HG03565 (cell line): ENCODE results near the gene DNER.
"Not testable (repeated sequence)": the region's sequence is repeated elsewhere in the genome, so short reads cannot be mapped to it uniquely, and the experiment has no call there.

ENCODE experiments used
- ATAC-seq: cut with Tn5 transposase; IDR thresholded peaks from one replicate; pipeline ENCODE4 v1.9.1; 2021; ENCODE audit warnings: mild to moderate bottlenecking, moderate library complexity; ENCODE audit not compliant: unreplicated experiment

DNER gene

DNA sequence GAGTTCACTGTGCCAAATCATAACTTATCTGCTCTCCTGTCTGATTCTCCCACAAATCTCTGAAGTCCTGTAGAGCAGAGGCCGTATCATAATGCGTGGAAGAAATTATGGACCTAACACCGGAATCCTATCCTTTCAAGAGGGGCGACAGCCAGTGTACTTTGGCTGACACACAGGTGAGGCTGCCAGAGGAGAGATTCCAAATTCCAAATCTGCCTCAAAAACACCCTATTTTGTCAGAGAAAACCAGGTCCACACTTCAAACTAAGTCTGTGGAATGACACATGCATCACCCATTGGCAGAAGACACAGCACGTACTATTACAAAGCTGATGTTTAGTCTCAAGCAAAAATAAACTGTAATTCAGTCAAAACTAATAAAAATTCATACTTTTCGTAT lies 304.1 kb downstream of the DNER start:
- ATAC-seq = no peak

DNA sequence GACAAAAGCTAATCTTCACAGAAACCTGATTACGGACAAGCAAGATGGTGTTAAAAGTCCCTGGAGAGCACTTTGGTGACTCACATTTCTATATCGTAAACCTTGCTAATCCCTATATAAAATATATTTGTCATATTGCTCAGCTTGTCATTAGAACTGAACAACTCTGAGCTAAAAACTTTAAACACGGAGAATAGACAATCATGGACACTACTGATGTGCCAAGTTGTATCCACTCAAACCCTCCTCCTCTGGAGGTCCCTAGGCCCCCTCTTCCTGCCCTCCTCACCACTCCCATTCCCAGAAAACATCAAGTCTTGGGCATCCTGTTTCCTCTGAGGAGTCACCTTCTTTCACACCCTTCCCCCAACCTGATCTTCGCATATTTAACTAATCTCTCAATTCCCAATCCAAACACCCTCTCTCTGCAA lies 304.6 kb downstream of the DNER start:
- no peak for ATAC-seq

DNA sequence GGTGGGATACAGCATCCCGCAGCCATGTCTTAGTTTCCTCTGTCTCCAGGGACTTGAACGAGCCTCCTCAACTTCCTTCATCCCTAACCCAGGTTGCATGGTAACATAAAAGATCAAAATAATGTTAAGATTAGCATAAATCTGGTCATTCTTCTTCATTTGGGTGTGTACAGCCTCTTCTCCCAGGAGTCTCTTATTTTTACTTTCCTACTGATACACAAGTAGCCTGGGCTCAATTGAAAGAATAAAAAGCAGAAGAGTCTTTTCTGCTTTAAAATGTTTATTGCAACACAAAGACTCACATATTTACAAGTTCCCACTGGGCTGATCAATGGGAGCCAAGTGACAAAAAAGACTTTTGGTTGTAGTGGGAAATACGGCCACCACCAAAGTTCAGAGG lies 305.4 kb downstream of the DNER start:
- no peak for ATAC-seq

DNA sequence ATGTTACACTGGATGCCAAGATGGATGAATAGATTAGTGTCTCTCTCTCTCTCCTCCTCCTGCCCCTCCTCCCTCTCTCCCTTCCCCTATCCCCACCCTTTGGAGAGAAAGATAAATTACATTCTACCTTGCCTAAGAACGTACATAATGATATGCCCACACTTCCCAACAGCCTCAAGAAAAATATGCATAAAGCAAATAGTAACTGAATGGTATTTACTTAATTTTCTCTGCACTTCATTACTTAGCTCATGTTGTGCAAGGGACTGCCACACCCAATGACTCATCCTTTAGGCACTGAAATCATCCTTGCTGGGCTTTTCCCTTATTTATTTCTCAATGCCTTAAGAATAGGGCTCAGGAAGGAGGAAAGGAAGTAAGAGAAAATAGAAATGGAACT lies 306.0 kb downstream of the DNER start:
- no peak for ATAC-seq

DNA sequence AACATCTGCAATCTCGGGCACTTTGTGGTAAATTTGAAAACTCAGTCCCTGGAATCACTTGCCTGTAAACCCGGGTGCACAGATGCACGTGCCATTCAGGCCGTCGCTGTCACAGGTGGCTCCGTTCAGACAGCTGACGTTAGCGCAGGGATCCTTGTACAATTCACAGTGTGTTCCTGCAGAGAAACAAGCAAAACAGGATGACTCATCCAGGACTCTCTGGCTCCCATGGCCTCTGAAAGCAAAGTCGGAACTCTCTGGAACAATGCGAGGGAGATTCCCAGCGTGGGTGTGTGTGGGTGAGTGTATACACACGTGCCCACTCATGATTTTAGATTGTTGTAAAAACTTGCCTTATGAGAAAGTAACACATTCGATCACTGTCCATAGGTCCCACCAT lies 307.2 kb downstream of the DNER start:
- ATAC-seq = no peak

DNA sequence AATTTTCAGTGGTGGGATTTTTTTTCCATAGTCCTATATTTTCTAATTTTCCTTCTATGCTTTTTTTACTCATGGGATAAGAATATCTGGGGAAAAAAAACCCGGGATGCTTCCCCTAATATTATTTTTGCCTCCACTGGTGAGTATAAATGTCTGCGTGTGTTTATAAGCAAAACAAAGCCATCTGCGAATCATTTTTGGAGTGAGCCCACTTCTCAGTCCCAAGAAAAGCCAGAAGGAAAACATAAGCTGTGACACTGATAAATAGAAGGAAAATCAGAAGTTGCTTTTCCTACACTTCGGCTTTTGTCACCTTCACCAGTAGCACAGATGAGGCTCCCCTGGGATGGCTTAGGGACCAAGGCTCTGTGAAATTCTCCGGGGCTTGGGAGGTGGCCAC lies 308.6 kb downstream of the DNER start:
- no peak for ATAC-seq

DNA sequence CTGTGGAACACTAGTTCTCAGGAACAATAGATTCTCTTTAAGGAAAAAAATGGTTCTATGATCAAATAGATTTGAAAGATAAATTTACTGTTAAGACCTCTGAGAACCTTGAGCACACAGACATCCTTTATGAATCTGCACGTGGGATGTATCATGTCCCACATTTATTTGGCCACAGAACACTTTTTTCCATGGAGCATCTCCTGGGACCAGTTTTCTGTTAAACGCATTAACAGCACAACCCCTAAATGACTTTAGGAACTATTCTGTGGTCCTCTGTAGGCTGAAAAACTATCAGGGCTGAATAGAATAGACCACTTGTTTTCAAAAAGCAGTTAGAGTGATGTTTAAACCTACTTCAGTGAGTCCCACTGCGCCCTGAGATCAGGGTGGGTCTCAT lies 311.1 kb downstream of the DNER start:
- ATAC-seq = no peak

DNA sequence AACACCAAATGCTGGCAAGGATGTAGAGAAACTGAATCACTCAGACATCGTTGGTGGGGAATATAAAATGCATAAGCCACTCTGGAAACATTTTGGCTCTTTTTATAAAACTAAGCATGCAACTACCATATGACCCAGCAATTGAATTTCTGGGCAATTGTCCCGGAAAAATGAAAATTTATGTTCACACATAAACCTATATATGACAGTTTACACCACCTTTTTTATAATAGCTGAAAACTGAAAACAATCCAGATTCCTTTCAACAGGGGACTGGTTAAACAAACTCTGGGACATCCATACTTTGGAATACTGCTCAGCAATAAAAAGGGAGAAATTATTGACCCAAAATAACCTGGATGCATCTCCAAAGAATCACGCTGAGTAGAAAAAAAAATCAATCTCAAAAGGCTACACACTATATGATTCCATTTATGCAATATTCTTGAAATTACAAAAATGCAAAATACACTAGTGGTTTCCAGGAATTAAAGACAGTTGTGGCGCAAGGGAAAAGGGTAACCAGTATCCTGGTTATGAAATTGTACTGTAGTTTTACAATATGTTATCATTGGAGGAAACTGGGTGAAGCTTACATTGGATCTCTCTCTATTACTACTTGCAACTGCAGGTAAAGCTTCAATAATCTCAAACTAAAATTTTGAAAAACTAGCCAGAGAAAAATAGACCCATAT lies 313.0 kb downstream of the DNER start:
- no peak for ATAC-seq

DNA sequence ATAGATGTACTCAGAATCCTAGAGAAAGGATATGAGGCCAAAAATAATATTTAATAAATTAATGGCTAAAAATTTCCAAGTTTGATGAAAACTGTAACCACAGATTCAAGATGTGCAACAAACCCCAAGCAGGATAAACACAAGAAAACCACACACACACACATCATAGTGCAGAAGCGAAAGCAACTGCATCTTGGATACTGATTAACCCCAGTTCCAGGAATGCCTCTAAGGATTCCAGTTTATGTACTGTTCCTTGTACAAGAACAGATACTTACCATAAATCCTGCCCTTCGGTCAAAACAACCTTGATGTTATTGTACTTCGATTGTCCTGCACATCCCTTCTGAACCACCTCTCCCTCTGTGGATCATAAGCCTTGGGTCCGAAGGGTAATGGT lies 320.4 kb downstream of the DNER start:
- ATAC-seq = no peak

DNA sequence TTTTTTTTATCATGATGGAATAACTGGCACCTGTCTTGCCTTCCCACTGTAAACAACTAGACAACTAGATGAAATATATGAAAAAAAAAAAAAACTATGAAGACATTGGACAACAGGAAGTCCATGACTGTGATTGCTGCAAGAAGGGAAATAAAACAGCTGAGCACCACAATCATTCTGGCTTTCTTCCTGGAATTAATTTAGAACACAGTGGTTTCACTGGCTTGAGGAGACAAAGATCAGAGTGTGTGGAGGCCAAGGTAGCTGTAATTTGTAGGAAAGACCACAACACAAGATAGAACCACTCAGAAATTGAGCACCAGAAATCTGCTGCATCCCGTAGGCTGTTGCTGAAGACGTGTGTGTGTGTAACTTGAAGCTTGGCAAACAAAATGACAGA lies 322.2 kb downstream of the DNER start:
- no peak for ATAC-seq

DNA sequence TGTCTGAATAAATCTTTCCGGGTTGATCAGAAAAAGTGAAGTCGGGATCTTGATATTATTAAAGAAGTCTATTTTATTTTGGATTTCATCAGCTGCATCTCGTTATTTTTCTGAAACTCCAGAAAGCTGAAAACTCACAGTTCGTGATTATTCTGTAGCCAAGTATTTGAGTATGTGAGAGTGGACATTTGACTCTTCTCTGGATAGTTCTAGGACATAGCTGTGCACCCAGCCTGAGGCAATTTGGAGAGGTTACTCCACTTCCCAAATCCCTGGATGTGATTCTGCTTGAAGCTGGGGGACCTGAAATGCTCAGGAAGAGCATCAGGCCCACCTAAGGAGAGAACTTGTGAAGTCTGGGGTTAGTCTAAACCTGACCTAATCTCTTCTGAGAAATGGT lies 325.6 kb downstream of the DNER start:
- ATAC-seq = no peak

DNA sequence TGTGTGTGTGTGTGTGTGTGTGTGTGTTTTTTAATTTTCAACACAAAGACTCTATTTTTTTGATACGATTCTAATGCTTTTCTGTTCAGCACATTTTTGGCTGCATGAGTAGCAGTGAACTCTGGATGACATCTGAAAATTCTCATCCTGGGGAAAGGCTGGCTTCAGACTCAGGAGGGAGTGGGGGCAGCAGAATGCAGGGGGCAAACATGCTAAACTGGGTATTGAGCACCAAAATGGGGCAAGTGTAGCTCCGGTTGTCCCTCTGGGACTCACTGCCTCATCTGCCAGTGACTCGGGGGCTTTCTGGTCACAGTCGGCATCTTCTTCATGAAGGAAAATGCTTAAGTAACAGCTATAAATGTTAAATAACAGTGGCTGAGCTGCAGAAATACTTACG lies 326.5 kb downstream of the DNER start:
- no peak for ATAC-seq

DNA sequence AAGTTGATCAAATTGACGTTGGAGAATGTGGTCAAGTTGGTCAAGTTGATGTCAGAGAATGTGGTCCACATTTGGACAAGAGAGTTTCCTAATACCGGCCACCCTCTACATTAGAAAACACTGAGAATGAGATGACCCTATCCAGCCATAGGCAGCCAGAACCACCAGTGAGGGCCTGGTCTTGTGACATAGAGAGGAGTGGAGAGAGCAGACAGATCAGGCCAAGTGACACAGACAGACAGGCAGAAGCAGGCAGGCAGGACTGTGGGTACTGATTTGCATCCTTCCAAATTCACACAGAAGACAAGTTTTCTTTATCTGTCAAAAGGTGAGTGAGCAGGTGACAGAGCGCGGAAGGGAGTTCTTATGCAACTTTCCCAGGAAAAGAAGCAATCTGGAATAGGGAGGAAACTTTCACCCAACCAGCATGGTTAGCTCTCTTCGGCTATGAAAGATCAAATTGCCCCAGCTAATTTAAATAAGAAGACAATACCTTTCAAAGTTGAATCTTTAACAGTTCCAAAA lies 334.2 kb downstream of the DNER start:
- no peak for ATAC-seq

DNA sequence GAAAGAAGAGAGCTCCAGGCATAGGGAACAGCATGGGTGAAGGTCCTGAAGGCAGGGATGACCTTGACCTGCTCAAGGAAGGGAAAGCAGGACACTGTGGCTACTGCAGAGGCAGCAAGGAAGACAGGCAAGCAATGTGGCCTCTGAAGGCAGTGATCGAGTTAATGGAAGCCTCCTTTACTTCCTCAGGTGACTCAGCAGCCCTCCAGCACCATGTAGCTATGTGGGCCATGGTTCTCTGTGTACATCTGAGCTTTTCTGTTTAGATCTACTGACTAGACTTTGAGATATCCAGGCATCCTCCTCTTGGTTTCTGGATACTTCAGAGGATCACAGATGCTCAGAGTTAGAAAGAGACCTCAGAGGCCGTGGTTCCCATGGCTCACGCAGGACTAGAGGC lies 336.0 kb downstream of the DNER start:
- ATAC-seq = no peak

DNA sequence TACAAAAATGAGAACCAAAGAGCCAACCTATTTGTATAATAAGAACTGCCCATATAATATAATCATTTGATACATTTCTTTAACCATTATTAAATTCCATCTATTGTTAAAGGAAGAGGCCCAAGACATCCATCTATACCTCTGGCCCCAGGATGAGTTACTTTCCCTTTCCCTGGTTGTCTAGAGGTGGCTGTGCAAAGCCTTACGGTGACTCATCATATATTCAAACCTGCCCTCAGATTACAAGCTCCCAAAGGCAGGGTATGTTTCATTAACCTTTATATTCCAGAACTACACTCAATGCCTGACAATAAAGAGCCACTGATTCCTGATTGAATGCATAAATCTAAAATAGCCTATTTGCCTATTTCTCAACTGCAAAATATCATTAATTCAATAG lies 337.5 kb downstream of the DNER start:
- no peak for ATAC-seq

DNA sequence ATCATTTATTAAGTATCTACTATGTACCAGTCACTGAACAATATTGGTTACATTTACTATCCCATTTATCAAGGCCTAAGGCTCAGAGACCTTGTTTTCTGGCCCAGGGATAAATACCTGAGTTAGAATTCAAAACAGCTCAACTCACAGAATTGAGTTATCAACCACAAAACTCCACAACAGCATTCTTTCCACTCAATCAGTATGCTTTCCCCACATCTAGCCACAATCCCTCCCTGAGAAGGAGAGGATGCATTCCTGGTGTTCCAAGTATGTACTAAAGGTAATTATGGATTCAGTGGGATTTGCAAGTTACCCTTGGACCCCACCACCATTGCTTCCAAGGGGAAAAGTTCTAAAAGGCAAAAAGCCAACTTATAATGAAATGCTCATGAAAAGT lies 339.1 kb downstream of the DNER start:
- ATAC-seq = no peak

DNA sequence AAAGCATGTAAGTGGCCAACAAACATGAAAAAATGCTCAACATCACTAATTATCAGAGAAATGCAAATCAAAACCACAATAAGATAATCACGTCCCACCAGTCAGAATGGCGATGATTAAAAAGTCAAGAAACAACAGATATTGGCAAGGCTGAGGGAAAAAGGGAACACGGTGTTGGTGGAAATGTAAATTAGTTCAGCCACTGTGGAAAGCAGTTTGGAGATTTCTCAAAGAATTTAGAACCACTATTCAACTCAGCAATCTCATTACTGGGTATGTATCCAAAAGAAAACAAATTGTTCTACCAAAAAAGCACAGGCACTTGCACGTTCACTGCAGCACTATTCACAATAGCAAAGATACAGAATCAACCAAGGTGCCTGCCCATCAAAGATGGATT lies 341.0 kb downstream of the DNER start:
- not testable (repeated sequence) for ATAC-seq

DNA sequence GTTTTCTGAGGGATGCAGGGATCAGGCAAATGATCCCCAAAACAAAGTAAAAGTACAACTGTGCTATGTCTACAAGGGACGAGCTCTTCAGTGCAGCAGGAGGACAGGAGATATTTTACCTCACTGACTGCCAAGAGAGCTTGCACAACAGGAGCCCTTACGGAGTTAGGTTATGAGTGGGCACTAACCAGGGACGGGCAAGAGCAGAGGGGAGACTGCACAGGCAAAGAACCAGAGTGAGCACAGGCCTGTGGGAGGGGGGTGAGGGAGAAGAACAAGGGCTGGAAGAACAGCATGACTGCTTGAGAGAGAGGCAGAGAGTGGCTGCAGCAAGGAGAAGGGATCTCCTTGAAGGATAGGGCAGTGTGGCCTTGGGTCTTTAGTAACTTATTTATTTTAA lies 342.1 kb downstream of the DNER start:
- ATAC-seq = no peak

DNA sequence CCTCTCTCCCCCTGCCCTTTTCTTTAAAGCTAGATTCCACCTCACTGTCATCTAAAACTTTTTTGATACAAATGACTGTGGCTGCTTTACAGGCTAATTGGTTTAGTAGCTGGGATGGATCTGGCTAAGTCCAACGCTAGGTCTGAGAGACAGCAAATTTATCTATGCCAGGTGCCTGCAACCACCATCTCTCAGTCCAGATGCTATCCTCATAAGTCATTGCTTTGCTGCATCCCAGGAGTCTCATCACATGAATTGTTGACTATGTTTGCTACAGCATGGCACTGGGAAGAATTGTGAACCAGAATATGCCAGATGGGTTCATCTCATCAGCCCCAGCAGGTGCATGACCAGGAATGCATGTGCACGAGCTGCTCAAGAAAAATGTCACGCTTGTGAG lies 343.3 kb downstream of the DNER start:
- no peak for ATAC-seq

DNA sequence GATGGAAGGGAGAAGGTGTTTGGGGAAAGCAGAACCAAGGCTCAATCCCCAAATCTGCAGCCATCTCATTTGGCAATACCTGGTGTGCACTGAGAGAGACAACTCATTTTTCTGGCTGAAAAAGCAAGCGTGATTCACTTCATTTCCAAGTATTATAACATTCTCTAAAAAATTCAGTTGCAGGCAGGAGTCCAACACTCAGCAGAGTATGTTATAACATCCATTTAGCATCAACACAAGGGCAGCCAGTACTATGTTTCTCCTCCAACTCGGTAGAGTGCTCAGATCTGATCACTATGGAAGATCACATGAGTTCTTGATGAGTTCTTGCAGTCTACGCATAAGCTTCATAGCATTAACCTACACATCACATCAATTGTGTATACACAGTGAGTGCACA lies 343.8 kb downstream of the DNER start:
- no peak for ATAC-seq

DNA sequence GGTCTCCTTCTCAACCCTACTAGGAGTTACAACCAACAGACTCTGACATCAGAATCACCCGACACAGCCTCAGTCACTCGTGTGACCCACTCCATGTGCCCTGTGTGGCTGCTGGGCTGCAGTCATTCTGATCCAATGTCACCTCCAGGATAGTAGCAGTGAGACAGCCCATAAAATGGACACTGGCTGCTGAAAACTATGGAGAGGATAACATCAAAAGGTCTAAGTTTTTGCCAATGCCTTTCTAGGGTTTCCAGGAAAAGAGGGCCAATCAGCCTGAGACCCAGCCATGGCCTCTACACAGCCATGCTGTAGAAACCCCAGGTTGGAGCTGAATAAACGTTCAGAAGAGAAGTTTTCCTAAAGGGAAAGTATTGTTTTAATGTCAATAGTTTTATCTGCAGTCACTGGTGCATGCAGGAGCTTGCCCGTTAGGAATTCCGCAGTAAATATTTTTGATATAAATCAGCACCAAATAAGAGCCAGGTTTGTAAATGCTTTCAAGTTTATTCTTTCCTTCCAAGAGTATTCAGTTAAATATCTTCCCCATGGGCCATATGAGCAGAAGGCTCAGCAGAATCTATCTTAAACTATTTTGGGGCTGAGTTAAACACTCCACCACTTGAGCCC lies 351.1 kb downstream of the DNER start:
- ATAC-seq = no peak

DNA sequence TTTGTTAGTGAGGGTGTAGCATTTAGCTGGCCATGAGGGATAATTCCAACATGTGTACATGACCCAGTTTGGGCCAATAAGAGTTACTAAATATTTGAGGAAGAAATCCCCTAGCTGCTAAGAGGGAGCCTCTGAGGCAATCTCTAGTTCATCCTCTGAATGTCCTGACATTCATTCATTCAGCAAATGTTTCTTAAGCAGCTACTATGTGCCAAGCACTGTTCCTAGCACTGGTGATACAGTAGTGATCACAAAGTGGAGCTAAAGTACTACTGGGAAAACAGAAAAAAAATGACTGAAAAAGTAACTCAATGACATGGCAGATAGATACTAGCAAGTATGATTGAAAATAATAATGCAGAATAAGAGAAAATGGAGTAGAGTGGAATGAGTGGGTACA lies 363.5 kb downstream of the DNER start:
- ATAC-seq = no peak
